HUES64 (cell line): ENCODE data around the gene C21orf91.

Experiments used
- H3K27ac ChIP-seq: 2 replicates; pipeline ENCODE4 v1.7.0; 2013; ENCODE audit warnings: low read depth, low read length, inconsistent platforms
- H3K27me3 ChIP-seq: 2 replicates; pipeline ENCODE4 v1.6.1; 2013; ENCODE audit warnings: mild to moderate bottlenecking, low read length; ENCODE audit not compliant: insufficient read depth
- H3K36me3 ChIP-seq: 2 replicates; pipeline ENCODE4 v1.6.1; 2013; ENCODE audit warnings: mild to moderate bottlenecking, low read length; ENCODE audit not compliant: insufficient read depth
- H3K4me1 ChIP-seq: 2 replicates; pipeline ENCODE4 v1.6.1; 2013; ENCODE audit warnings: mild to moderate bottlenecking, low read length, moderate library complexity; ENCODE audit not compliant: insufficient read depth
- H3K4me3 ChIP-seq: 2 replicates; pipeline ENCODE4 v1.5.1; 2013; ENCODE audit warnings: mild to moderate bottlenecking, low read length, moderate library complexity
- H3K9ac ChIP-seq: 2 replicates; pipeline ENCODE4 v1.6.1; 2013; ENCODE audit warnings: mild to moderate bottlenecking, low read depth, low read length
- H3K9me3 ChIP-seq: 2 replicates; pipeline ENCODE4 v1.6.1; 2013; ENCODE audit warnings: low read depth, low read length; ENCODE audit not compliant: insufficient read depth
- WGBS: fragments of 150-250, 120-280 bp; methylation state at CpG from one replicate; pipeline ENCODE4 v1.1.7; 2013; ENCODE audit warnings: missing lambda C conversion rate; 5-methylcytosine and 5-hydroxymethylcytosine counted together

The C21orf91 gene

GRCh38 chr21:17746920-17747319, 72.2 kb downstream of the C21orf91 start:
- no peaks in the 10 kb centered on the region for H3K27me3 ChIP-seq
- no peak overlapping the region for H3K9ac ChIP-seq
- no peaks in the 10 kb centered on the region for H3K9me3 ChIP-seq
- WGBS: 78% methylated on average over 2 of the region's 2 CpGs
- H3K4me3 ChIP-seq: no peak overlapping the region
- no peaks in the 10 kb centered on the region for H3K4me1 ChIP-seq
- H3K36me3 ChIP-seq: no peaks in the 10 kb centered on the region
- no peak overlapping the region for H3K27ac ChIP-seq

GRCh38 chr21:17745086-17745485, 74.1 kb downstream of the C21orf91 start:
- 97% methylated on average over 6 of the region's 6 CpGs for WGBS
- Histone ChIP-seq H3K27ac (no peak overlapping the region), H3K36me3 (no peaks in the 10 kb centered on the region), H3K9ac (no peak overlapping the region), H3K4me1 (no peaks in the 10 kb centered on the region), H3K4me3 (no peak overlapping the region), H3K27me3 (no peaks in the 10 kb centered on the region), H3K9me3 (no peaks in the 10 kb centered on the region)

GRCh38 chr21:17742940-17743592, 76.1 kb downstream of the C21orf91 start:
- Histone ChIP-seq H3K4me1 (no peaks in the 10 kb centered on the region), H3K9ac (no peak overlapping the region), H3K9me3 (no peaks in the 10 kb centered on the region), H3K27ac (no peak overlapping the region), H3K36me3 (no peaks in the 10 kb centered on the region), H3K4me3 (no peak overlapping the region), H3K27me3 (no peaks in the 10 kb centered on the region)
- WGBS: 83% methylated on average over 2 of the region's 2 CpGs

- no peaks in the 10 kb centered on the region for H3K4me1 ChIP-seq
- H3K9me3 ChIP-seq: no peaks in the 10 kb centered on the region
- H3K36me3 ChIP-seq: no peaks in the 10 kb centered on the region
- H3K4me3 ChIP-seq: no peak overlapping the region
- H3K27ac ChIP-seq: no peak overlapping the region
- H3K9ac ChIP-seq: no peak overlapping the region
- no peaks in the 10 kb centered on the region for H3K27me3 ChIP-seq
Observed at GRCh38 chr21:17742181-17742580, 77.0 kb downstream of the C21orf91 start.
